IPS-15b (cell line): ENCODE measurements around the gene CCDC87.

Experiments used
- H3K27me3 ChIP-seq: one replicate; pipeline ENCODE4 v1.6.1; 2013; ENCODE audit warnings: low read length; ENCODE audit not compliant: control insufficient read depth, insufficient read depth
- H3K36me3 ChIP-seq: one replicate; pipeline ENCODE4 v1.6.1; 2013; ENCODE audit warnings: low read length; ENCODE audit not compliant: control insufficient read depth, insufficient read depth
- H3K4me1 ChIP-seq: one replicate; pipeline ENCODE4 v1.6.1; 2013; ENCODE audit warnings: mild to moderate bottlenecking, low read length; ENCODE audit not compliant: control insufficient read depth, insufficient read depth
- H3K4me3 ChIP-seq: one replicate; pipeline ENCODE4 v1.5.1; 2013; ENCODE audit warnings: low read depth, low read length
- H3K9ac ChIP-seq: one replicate; pipeline ENCODE4 v1.6.1; 2013; ENCODE audit warnings: low read depth, mild to moderate bottlenecking, low read length
- H3K9me3 ChIP-seq: one replicate; pipeline ENCODE4 v1.6.1; 2013; ENCODE audit warnings: mild to moderate bottlenecking, low read length; ENCODE audit not compliant: control insufficient read depth, insufficient read depth

CCDC87 gene

DNA sequence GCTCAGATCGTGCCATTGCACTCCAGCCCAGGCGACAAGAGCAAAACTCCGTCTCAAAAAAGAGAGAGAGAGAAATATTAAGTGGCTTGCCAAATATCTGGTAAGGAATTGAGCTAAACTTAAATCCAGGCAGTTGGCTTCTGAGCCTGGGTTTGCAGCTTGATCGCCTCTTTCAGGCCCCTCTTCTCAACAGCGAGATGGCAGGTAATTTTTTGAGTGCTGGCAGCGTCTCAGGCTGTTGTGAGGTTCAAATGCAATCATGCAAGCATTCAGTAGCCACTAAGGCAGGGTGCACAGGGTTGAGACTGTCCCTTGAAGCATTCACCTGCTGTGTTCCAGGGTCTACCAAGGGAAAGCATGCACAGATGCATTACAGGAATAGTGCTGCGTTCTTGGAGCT lies 23.8 kb downstream of the CCDC87 start:
- Histone ChIP-seq H3K9me3 (no peaks in the 10 kb centered on the region), H3K36me3 (peaks cover 3% of the 10 kb centered on the region), H3K4me3 (no peak overlapping the region), H3K9ac (no peak overlapping the region), H3K4me1 (peaks cover 4% of the 10 kb centered on the region), H3K27me3 (no peaks in the 10 kb centered on the region)

GRCh38 chr11:66568124-66568916 lies 24.5 kb downstream of the CCDC87 start, which contains the start of gene CTSF:
CTSF (minus strand) TSS chr11:66568606; CDS start chr11:66568486, 120 bp downstream.
- Histone ChIP-seq H3K4me3 (peak within 1 kb of the TSS; percentile 22), H3K9ac (no peak within 1 kb of the TSS), H3K4me1 (peaks cover 4% of the 10 kb centered on the region), H3K9me3 (no peaks in the 10 kb centered on the region), H3K27me3 (no peaks in the 10 kb centered on the region), H3K36me3 (peaks cover 10% of the 10 kb centered on the region)

- peaks cover 4% of the 10 kb centered on the region for H3K4me1 ChIP-seq
- H3K36me3 ChIP-seq, result peaks cover 12% of the 10 kb centered on the region
- H3K27me3 ChIP-seq, result no peaks in the 10 kb centered on the region
- no peaks in the 10 kb centered on the region for H3K9me3 ChIP-seq
- no peak overlapping the region for H3K4me3 ChIP-seq
- no peak overlapping the region for H3K9ac ChIP-seq
These were observed 25.1 kb downstream of the CCDC87 start for GRCh38 chr11:66567787-66568123.

- Histone ChIP-seq H3K27me3 (no peaks in the 10 kb centered on the region), H3K9me3 (no peaks in the 10 kb centered on the region), H3K36me3 (peaks cover 25% of the 10 kb centered on the region), H3K4me1 (peaks cover 4% of the 10 kb centered on the region), H3K9ac (no peak overlapping the region), H3K4me3 (no peak overlapping the region)
These were observed 26.6 kb downstream of the CCDC87 start for GRCh38 chr11:66566221-66566620.

DNA sequence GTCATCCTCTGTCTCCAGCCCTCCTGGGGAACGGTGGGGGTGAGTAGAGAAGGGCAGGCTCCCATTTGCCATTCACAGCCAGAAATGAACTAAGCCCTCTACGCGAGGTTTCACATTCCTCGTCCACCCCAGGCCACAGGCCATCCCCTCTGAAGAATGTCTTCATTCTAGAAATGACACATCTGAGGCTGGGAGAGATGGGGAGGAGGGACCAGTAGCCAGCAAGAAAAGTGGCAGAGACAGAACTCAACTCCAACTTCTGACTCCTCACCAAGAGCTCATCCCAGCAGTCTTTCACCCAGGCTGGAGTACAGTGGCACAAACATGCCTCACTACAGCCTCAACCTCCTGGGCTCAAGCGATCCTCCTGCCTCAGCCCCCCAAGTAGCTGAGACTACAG lies 27.9 kb downstream of the CCDC87 start:
- H3K36me3 ChIP-seq, result peaks cover 33% of the 10 kb centered on the region
- H3K4me3 ChIP-seq, result no peak overlapping the region

DNA sequence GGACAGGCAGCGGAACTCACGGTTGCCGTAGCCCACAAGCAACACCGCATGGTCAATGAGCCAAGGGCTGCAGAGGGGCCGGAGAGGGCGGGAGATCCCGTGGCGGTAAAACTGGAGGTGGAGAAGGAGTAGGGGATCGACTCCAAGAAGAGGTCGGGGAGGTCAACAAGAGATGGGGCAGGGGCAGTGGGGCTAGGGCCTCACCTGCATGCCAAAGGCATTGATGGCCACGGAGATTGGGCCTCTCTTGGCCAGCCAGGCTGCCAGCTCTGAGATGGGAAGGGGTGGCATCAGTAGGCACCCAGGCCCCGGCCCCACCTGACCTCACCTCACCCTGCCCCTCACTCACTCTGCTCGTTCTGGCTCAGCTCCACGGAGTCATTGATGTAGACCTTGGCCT lies 28.3 kb downstream of the CCDC87 start:
- Histone ChIP-seq H3K9ac (no peak overlapping the region), H3K36me3 (peaks cover 34% of the 10 kb centered on the region), H3K4me3 (no peak overlapping the region), H3K9me3 (no peaks in the 10 kb centered on the region), H3K4me1 (no peaks in the 10 kb centered on the region), H3K27me3 (no peaks in the 10 kb centered on the region)

More for the DNA sequence above, 27.9 kb downstream of the CCDC87 start:
- no peak overlapping the region for H3K9ac ChIP-seq
- no peaks in the 10 kb centered on the region for H3K9me3 ChIP-seq
- no peaks in the 10 kb centered on the region for H3K4me1 ChIP-seq
- H3K27me3 ChIP-seq, result no peaks in the 10 kb centered on the region

- H3K9me3 ChIP-seq, result no peaks in the 10 kb centered on the region
- H3K4me3 ChIP-seq, result no peak overlapping the region
- no peaks in the 10 kb centered on the region for H3K27me3 ChIP-seq
- peaks cover 34% of the 10 kb centered on the region for H3K36me3 ChIP-seq
- no peak overlapping the region for H3K9ac ChIP-seq
- H3K4me1 ChIP-seq, result no peaks in the 10 kb centered on the region
These were observed 29.0 kb downstream of the CCDC87 start for GRCh38 chr11:66563832-66564231.

- Histone ChIP-seq H3K9me3 (no peaks in the 10 kb centered on the region), H3K36me3 (peaks cover 34% of the 10 kb centered on the region), H3K4me1 (no peaks in the 10 kb centered on the region), H3K9ac (no peak overlapping the region), H3K4me3 (no peak overlapping the region), H3K27me3 (no peaks in the 10 kb centered on the region)
These were observed 29.8 kb downstream of the CCDC87 start for GRCh38 chr11:66562907-66563583.

GRCh38 chr11:66562275-66562674 lies 30.6 kb downstream of the CCDC87 start:
- Histone ChIP-seq H3K4me1 (no peaks in the 10 kb centered on the region), H3K27me3 (no peaks in the 10 kb centered on the region), H3K9me3 (no peaks in the 10 kb centered on the region), H3K9ac (no peak overlapping the region), H3K4me3 (no peak overlapping the region), H3K36me3 (peaks cover 41% of the 10 kb centered on the region)

GRCh38 chr11:66561975-66562248 lies 31.0 kb downstream of the CCDC87 start:
- no peaks in the 10 kb centered on the region for H3K9me3 ChIP-seq
- H3K9ac ChIP-seq, result no peak overlapping the region
- no peaks in the 10 kb centered on the region for H3K27me3 ChIP-seq
- no peak overlapping the region for H3K4me3 ChIP-seq
- no peaks in the 10 kb centered on the region for H3K4me1 ChIP-seq
- peaks cover 44% of the 10 kb centered on the region for H3K36me3 ChIP-seq

DNA sequence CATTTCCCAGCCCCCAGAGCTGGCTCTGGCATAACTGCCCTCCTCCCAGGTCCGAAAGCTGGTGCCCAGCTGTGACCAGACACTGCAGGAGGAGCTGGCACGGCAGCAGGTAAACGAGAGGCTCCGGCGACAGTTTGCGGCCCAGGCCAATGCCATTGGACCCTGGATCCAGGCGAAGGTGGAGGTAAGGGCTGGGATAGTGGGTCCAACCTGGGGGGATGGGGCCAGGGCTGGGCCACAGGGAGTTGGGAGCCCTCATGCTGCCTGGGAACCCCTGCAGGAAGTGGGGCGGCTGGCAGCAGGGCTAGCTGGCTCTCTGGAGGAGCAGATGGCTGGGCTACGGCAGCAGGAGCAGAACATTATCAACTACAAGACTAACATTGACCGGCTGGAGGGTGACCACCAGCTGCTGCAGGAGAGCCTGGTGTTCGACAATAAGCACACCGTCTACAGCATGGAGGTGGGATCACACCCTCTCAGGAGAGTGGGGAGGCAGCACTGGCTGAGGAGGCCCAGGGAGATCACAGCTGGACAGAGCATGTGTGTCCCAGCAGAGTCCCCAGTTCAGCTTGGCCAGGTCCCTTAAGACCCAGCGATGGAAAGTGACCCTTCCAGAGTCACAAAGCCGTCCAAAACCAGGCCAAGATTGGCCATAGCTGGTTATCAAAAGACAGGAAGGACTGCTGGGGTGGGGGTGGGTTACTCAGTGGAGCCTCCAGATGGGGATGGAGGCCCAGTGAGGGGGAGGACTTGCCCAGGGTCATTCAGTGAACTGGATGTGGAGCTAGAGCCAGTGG lies 31.5 kb downstream of the CCDC87 start:
- Histone ChIP-seq H3K4me3 (no peak overlapping the region), H3K36me3 (peaks cover 44% of the 10 kb centered on the region), H3K27me3 (no peaks in the 10 kb centered on the region), H3K4me1 (no peaks in the 10 kb centered on the region), H3K9ac (no peak overlapping the region), H3K9me3 (no peaks in the 10 kb centered on the region)
